GM19240 (cell line): ENCODE data around the gene TMEM223.
"Not testable (repeated sequence)": the region's sequence is repeated elsewhere in the genome, so short reads cannot be mapped to it uniquely, and the experiment has no call there.

ENCODE experiments used
- DNase-seq: peaks from one replicate; pipeline ENCODE4 v3.0.0; 2011; ENCODE audit warnings: low spot score; ENCODE audit not compliant: insufficient read length

The TMEM223 gene

GRCh38 chr11:62801071-62801470 is 9.3 kb upstream of the TMEM223 start:
- no peak for DNase-seq

- DNase-seq, result no peak
Measured at GRCh38 chr11:62799486-62799885, 7.7 kb upstream of the TMEM223 start.

GRCh38 chr11:62796281-62796680 is 4.5 kb upstream of the TMEM223 start:
- DNase-seq, result no peak

- DNase-seq, result no peak
Measured at GRCh38 chr11:62794201-62794775, 2.5 kb upstream of the TMEM223 start.

GRCh38 chr11:62792202-62792575 is 383 bp upstream of the TMEM223 start:
- no peak for DNase-seq

- DNase-seq, result no peak
Measured at GRCh38 chr11:62789576-62789975, 2.2 kb downstream of the TMEM223 start.

GRCh38 chr11:62788991-62789390 is 2.8 kb downstream of the TMEM223 start:
- DNase-seq, result no peak

- DNase-seq, result peak; percentile 88
Measured at GRCh38 chr11:62787005-62787759, 4.6 kb downstream of the TMEM223 start, which contains the start of gene TMEM179B. TSS of gene TMEM179B (plus strand) at chr11:62787402. CDS start at chr11:62787432, 30 bp downstream.

GRCh38 chr11:62786318-62787004 is 5.3 kb downstream of the TMEM223 start:
- DNase-seq, result peak; percentile 88

- no peak for DNase-seq
Measured at GRCh38 chr11:62782753-62783152, 9.1 kb downstream of the TMEM223 start.

- no peak for DNase-seq
Measured at GRCh38 chr11:62778441-62778840, 13.4 kb downstream of the TMEM223 start.

GRCh38 chr11:62777389-62777788 is 14.4 kb downstream of the TMEM223 start:
- DNase-seq, result no peak

- no peak for DNase-seq
Measured at GRCh38 chr11:62775646-62776045, 16.2 kb downstream of the TMEM223 start.

- no peak for DNase-seq
Measured at GRCh38 chr11:62774407-62774806, 17.4 kb downstream of the TMEM223 start.

- peak; percentile 81 for DNase-seq
Measured at GRCh38 chr11:62771144-62772021, 20.4 kb downstream of the TMEM223 start, which contains the start of gene TAF6L. TSS of gene TAF6L (plus strand) at chr11:62771396. CDS start at chr11:62775784, 4,388 bp downstream.

GRCh38 chr11:62770778-62771143 is 21.0 kb downstream of the TMEM223 start:
- no peak for DNase-seq

GRCh38 chr11:62760867-62761227 is 31.0 kb downstream of the TMEM223 start:
- not testable (repeated sequence) for DNase-seq

- no peak for DNase-seq
Measured at GRCh38 chr11:62757846-62758788, 33.7 kb downstream of the TMEM223 start.

GRCh38 chr11:62755086-62755615 is 36.7 kb downstream of the TMEM223 start:
- no peak for DNase-seq
